GM04503 (cell line): ENCODE measurements around the gene TSPO.
"Not testable (repeated sequence)": the region's sequence is repeated elsewhere in the genome, so short reads cannot be mapped to it uniquely, and the experiment has no call there.

Experiments
- DNase-seq: peaks from one replicate; pipeline ENCODE4 v3.0.0-alpha.2; 2012; ENCODE audit warnings: low read depth

TSPO gene

DNA sequence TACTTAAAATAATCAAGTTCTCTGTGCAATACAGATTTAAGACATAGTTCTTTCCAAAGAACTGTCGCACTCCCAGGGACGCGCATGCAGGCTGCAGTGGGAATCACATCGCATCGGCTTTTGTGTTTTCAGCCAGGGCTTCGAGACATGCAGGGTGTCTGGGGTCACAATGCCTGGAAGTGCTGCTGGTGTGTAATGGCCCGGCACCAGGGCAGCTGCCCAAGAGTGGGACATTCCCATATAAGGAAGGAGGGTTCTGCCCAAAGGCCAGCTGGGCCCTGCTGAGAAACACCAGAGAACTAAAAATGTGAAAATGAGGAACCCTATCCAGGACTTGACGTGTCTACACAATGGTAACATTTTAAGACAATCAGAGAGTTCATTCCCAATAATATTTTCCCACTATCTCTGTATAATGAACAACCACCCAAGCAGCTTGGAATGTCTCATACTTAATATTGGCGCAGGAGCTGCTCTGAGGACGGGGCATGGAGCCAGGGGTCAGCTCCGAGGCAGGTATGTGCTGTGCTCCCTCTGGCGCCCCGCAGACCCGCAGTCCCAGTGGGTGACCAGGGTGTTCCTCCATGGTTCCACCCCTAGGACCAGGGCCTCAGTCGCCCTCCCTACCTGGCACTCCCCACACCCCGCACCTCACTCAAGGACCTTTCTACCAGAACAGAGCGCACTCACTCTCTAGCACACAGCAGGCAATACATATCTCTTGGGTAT is 19.4 kb upstream of the TSPO start:
- no peak for DNase-seq

DNA sequence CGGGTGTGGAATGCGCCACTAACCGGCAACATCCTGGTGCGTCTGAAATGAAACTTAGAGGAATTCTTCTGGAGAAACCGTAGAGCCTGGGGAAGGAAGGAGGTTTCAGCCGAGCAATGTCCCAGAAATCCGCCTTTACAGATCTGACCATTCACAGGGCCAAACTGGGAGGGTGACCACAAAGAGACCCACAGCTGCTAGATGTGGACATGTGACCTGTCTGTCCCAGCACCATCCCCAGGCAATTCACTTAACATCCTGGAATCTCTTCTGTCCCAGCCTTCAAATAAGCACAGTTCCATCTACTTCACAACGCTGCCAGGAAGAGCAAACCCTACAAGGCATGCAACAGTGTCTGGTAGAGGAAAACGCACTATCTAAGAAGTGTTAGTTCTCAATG is 18.0 kb upstream of the TSPO start:
- no peak for DNase-seq

GRCh38 chr22:43134553-43134952 is 16.8 kb upstream of the TSPO start:
- no peak for DNase-seq

- DNase-seq, result no peak
Measured at GRCh38 chr22:43135565-43135964, 15.8 kb upstream of the TSPO start.

- no peak for DNase-seq
Measured at GRCh38 chr22:43136255-43136654, 15.1 kb upstream of the TSPO start.

DNA sequence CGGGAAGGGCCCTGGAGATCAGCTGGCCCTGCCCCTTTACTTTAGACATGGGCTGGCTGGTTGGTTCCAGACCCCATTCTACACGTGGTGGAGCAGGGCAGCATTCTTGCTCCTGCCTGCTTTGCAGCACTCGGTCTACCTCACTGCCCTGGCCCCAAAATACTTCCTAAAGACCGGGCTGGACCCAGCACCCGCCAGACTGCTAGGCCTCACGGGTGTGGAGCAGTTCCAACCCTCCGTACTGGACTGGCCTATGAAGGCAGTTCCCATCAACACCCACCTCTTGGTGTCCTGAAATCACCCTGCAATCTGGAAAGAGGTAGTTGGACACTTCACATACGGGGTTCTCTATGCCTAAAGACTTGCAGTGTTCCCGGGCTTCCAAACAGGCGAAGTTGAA is 14.6 kb upstream of the TSPO start:
- DNase-seq, result no peak

DNA sequence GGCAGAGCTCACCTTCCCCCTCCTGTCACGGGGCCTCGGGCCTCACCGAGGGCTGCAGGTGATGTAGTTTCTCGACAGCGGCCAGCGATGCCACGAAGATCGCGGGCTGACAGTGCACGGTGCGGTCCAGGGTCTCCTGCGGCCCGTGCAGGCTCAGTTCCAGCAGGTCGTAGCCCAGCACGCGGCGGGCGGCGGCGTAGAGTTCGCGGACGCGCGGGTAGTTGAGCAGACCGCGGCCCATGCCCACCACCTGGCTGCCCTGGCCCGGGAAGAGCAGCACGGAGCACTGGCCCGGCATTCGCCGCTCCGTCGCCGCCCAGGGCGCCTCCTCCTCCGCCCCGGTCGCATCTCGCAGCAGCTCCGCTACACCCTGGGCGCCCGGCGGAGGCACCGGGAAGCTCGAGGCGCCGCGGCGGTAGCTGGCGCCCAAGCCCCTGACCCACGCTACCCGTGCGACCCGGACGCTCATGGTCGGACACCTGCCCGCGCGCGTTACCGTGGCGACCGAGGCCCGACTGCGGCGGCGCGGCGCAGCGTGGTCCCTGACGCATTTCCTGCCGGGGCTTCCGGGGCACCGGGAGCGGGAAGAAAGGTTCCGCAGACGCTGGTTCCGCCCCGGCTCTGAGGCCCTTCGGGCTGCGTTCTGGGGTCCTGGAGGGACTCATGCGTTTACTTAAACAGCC is 8.3 kb upstream of the TSPO start, which contains the start of gene MCAT:
MCAT (minus strand) TSS at position 519 of the 683 bp plus-strand sequence; CDS start at position 469, 50 bp downstream.
- DNase-seq, result no peak

- DNase-seq, result no peak
Measured at GRCh38 chr22:43144949-43145348, 6.4 kb upstream of the TSPO start.

- not testable (repeated sequence) for DNase-seq
Measured at GRCh38 chr22:43145371-43145770, 6.0 kb upstream of the TSPO start.

DNA sequence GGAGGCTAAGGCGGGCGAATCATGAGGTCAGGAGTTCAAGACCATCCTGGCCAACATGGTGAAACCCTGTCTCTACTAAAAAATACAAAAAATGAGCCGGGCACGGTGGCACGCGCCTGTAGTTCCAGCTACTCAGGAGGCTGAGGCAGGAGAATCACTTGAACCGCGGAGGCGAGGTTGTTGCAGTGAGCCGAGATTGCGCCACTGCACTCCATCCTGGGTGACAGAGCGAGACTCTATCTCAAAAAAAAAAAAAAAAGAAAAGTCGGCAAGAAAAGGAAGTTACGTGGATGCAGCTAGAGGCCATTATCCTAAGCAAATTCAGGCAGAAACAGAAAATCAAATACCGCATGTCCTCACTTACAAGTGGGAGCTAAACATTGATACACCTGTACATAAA is 5.0 kb upstream of the TSPO start:
- not testable (repeated sequence) for DNase-seq

GRCh38 chr22:43147821-43148220 is 3.5 kb upstream of the TSPO start:
- DNase-seq, result no peak

DNA sequence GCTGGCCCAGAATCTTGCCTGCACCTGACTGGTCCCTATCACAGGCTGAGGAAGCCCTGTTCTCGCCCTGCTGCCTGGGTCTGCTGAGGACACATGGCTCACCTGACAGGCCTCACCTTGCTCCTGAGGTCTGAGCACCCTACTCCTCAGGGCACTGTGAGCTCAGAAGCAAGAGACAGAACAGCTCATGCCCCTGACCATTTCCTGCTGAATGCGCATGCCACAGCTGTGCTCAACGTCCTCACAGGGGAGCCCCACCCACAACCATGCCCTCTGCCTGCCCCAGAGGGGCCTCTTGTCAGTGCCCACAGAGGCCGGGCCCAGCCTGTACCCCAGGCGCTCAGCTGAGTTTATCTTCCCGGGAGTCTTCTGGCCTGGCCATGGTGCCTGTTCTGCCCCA is 2.8 kb upstream of the TSPO start:
- DNase-seq, result no peak

GRCh38 chr22:43150731-43151206 is 590 bp upstream of the TSPO start:
- no peak for DNase-seq

- no peak for DNase-seq
Measured at GRCh38 chr22:43152003-43152356, 621 bp downstream of the TSPO start.

- no peak for DNase-seq
Measured at GRCh38 chr22:43152357-43153071, 1.2 kb downstream of the TSPO start.

DNA sequence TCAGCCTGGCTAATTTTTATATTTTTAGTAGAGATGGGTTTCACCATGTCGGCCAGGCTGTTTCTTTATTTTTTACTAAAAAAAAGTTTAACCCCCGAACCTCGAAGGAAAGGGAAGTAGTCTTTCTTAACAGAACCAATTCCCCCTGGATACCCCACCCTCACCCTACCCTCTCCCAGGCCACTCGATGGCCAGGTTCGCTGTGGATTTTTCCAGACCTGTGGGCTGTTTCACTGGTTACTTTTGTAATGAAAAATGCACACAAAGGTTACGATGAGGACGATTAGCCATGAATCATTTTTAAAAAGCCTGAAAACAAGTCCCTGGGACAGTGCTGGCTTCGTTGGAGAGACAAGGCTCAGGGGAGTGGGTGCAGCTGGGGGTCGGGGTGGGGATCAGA is 2.5 kb downstream of the TSPO start:
- DNase-seq, result no peak

DNA sequence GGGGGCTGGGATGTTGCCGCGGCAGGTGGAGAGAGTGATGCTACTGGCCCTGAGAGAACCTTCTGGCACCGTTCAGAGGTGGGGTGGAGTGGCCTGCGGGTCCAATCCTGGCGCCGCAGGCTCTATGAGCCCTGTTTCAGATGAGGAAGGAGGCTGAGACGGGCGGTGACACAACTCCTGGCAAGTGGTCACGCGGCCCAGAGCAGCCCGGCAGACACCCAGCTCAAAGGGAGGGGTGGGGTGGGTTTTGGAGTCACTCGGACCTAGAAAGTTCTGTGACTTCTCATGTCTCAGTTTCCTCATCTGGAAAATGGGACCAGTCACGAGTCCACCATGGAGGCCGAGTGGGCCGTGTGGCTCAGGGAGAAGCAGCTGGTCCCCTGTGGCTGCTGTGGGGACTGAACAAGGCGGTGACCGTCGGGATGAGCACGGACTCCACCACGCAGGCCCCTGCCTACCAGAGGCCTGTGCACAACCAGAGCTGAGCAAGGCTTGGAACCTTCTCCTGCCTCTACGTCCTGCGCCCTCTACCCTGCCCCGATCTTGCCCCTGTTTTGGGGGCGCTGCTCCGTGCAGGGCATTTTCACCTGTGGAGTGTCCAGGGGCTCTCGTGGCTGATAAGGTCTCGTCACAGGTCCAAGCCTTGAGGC is 3.7 kb downstream of the TSPO start:
- no peak for DNase-seq

DNA sequence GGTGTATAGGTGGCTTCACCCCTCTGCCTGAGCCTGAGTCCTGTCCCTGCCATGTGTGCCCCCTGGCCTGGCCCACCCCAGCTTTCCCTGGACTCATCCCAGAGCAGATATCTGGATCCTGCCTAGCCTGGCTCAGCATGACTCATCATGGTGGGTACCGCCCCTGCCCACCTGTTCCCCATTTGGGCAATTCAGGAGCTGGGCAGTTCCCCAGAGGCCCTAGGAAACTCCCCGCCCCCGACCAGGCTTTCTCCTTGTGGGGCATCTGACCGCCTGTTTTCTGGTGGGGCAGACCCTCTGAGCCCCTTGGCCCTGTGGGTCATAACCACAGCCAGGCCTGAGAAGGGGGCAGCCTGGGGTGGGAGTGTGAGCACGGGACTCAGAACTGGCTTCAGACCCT is 4.4 kb downstream of the TSPO start:
- DNase-seq, result no peak

DNA sequence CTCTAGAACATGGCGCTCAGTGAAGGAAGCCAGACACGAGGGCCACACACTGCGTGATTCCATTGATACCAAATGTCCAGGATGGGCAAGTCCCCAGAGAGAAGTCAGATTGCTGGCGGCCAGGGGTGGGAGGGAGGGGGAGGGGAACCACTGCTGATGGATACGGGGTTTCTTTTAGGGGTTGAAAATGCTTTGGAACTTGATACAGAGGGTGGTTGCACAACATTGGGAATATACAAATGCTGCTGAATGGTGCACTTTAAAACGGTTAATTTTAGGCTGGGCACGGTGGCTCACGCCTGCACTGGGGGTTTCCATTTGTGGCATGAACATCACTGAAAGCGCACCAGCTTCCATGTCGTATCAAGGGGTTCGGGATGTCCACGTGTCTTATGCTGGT is 5.1 kb downstream of the TSPO start:
- DNase-seq, result no peak

- DNase-seq, result no peak
Measured at GRCh38 chr22:43157874-43158546, 6.7 kb downstream of the TSPO start.

- DNase-seq, result no peak
Measured at GRCh38 chr22:43158778-43159483, 7.6 kb downstream of the TSPO start.
